H1 (cell line): ENCODE data around the gene TMEM244. TPM values are rescaled to one million over a fixed set of nuclear protein-coding genes. Genes with fewer than 3 reads are reported as not detected.

ENCODE experiments used
- CTCF ChIA-PET: fragments of 300-600 bp; sonication (Branson Sonifier 250); formaldehyde crosslinking; loops from one replicate; lab custom pipeline; 2021; ENCODE audit not compliant: partially characterized antibody; lab: Charles Lee
- POLR2A ChIA-PET: fragments of 300-600 bp; sonication (Branson Sonifier 250); formaldehyde crosslinking; loops from one replicate; lab custom pipeline; 2021; ENCODE audit warnings: inconsistent platforms; ENCODE audit not compliant: partially characterized antibody; lab: Charles Lee
- DNase-seq, 2 experiments: peaks; one replicate each; pipeline versions ENCODE4 v3.0.0 to v3.0.0-alpha.2; 2010 to 2022; ENCODE audit warnings: low spot score in 2 of 2, low read depth in 1 of 2, mixed read lengths in 1 of 2
- FAIRE-seq: peaks from 2 replicates; lab custom pipeline; 2011; peaks lifted over from hg19 to GRCh38; lab: Jason Lieb, UNC
- H2AFZ ChIP-seq: 2 replicates; pipeline ENCODE4 v1.8.1; 2012; ENCODE audit warnings: low read length, inconsistent platforms
- H2AK5ac ChIP-seq: 2 replicates; pipeline ENCODE4 v1.6.1; 2013; ENCODE audit warnings: low read depth, low read length
- H2BK120ac ChIP-seq: replicated peaks from 2 replicates; pipeline ENCODE3; 2013; ENCODE audit warnings: low read depth, low read length, inconsistent platforms
- H2BK12ac ChIP-seq: 2 replicates; pipeline ENCODE4 v1.6.1; 2013; ENCODE audit warnings: low read depth, low read length
- H2BK15ac ChIP-seq: 2 replicates; pipeline ENCODE4 v1.6.1; 2013; ENCODE audit warnings: low read length
- H2BK20ac ChIP-seq: 2 replicates; pipeline ENCODE4 v1.6.1; 2013; ENCODE audit warnings: low read length
- H2BK5ac ChIP-seq: 2 replicates; pipeline ENCODE4 v1.6.1; 2013; ENCODE audit warnings: low read depth, low read length
- H3K14ac ChIP-seq: 2 replicates; pipeline ENCODE4 v1.6.1; 2013; ENCODE audit warnings: inconsistent platforms; ENCODE audit not compliant: insufficient read length
- H3K18ac ChIP-seq: 2 replicates; pipeline ENCODE4 v1.6.1; 2013; ENCODE audit warnings: low read length; ENCODE audit errors: extremely low read depth
- H3K23ac ChIP-seq: 2 replicates; pipeline ENCODE4 v1.6.1; 2013; ENCODE audit warnings: inconsistent platforms; ENCODE audit not compliant: insufficient read length
- H3K23me2 ChIP-seq: 2 replicates; pipeline ENCODE4 v1.6.1; 2013; ENCODE audit warnings: low read depth, low read length
- H3K27ac ChIP-seq: 2 replicates; pipeline ENCODE4 v1.6.1; 2011; ENCODE audit warnings: low read depth, low read length, inconsistent platforms
- H3K27me3 ChIP-seq, 4 experiments: replicated peaks in 1 of 4; 1 replicate in 1 of 4; 2 replicates in 3 of 4; pipeline versions ENCODE4 v1.6.1 to v1.8.1; 2011 to 2013; ENCODE audit warnings: low read length in 3 of 4, mild to moderate bottlenecking in 3 of 4, inconsistent platforms in 2 of 4, mixed read lengths in 2 of 4, moderate library complexity in 1 of 4; ENCODE audit not compliant: control insufficient read depth in 3 of 4, insufficient read depth in 3 of 4; ENCODE audit errors: extremely low read depth in 1 of 4
- H3K36me3 ChIP-seq, 4 experiments: 2 replicates each; pipeline versions ENCODE4 v1.6.1 to v1.8.1; 2011 to 2013; ENCODE audit warnings: mild to moderate bottlenecking in 4 of 4, low read length in 3 of 4, moderate library complexity in 2 of 4, control low read depth in 1 of 4, inconsistent platforms in 1 of 4; ENCODE audit not compliant: insufficient read depth in 4 of 4, control insufficient read depth in 2 of 4
- H3K4ac ChIP-seq: replicated peaks from 2 replicates; pipeline ENCODE3; 2013; ENCODE audit warnings: low read length, low read depth, mixed read lengths, inconsistent platforms; ENCODE audit not compliant: insufficient read length
- H3K4me1 ChIP-seq, 4 experiments: replicated peaks in 1 of 4; 1 replicate in 1 of 4; 2 replicates in 3 of 4; pipeline versions ENCODE4 v1.6.1 to v1.8.1; 2011 to 2013; ENCODE audit warnings: low read length in 3 of 4, inconsistent platforms in 2 of 4, mixed read lengths in 1 of 4; ENCODE audit not compliant: insufficient read depth in 4 of 4, control insufficient read depth in 3 of 4
- H3K4me2 ChIP-seq, 2 experiments: 2 replicates each; pipeline versions ENCODE4 v1.6.1 to v1.8.1; 2011 to 2013; ENCODE audit warnings: low read depth in 2 of 2, low read length in 2 of 2, control low read depth in 1 of 2, inconsistent platforms in 1 of 2, mild to moderate bottlenecking in 1 of 2; ENCODE audit not compliant: insufficient read depth in 1 of 2
- H3K4me3 ChIP-seq, 4 experiments: fragments of 200-600, 300-600 bp in 1 of 4; sonication (generic), shearing (Covaris generic), sonication (Bioruptor Twin) in 1 of 4; 2 replicates each; pipeline versions ENCODE4 v1.5.1 to v1.8.1; 2011 to 2016; ENCODE audit warnings: low read length in 4 of 4, low read depth in 3 of 4, control low read depth in 2 of 4, inconsistent platforms in 2 of 4, mild to moderate bottlenecking in 2 of 4, mixed read lengths in 1 of 4, moderate library complexity in 1 of 4; ENCODE audit not compliant: insufficient read depth in 2 of 4; ENCODE audit errors: extremely low read depth in 1 of 4
- H3K56ac ChIP-seq: replicated peaks from 2 replicates; pipeline ENCODE3; 2013; ENCODE audit warnings: low read depth, mild to moderate bottlenecking, mixed read lengths, low read length, inconsistent platforms; ENCODE audit not compliant: insufficient read length
- H3K79me1 ChIP-seq: 2 replicates; pipeline ENCODE4 v1.6.1; 2013; ENCODE audit warnings: low read depth, low read length, control low read depth
- H3K79me2 ChIP-seq, 2 experiments: 2 replicates each; pipeline versions ENCODE4 v1.6.1 to v1.8.1; 2012 to 2013; ENCODE audit warnings: low read length in 2 of 2, mild to moderate bottlenecking in 2 of 2, inconsistent platforms in 1 of 2; ENCODE audit not compliant: insufficient read depth in 2 of 2, control insufficient read depth in 1 of 2
- H3K9ac ChIP-seq, 4 experiments: replicated peaks in 1 of 4; 1 replicate in 1 of 4; 2 replicates in 3 of 4; pipeline versions ENCODE4 v1.6.1 to v1.8.1; 2011 to 2013; ENCODE audit warnings: low read depth in 3 of 4, low read length in 3 of 4, control low read depth in 2 of 4, mild to moderate bottlenecking in 2 of 4, moderate library complexity in 2 of 4, inconsistent platforms in 1 of 4; ENCODE audit errors: extremely low read depth in 1 of 4
- H3K9me3 ChIP-seq, 2 experiments: 2 replicates each; pipeline versions ENCODE4 v1.6.1 to v1.8.1; 2012 to 2013; ENCODE audit warnings: mild to moderate bottlenecking in 2 of 2, moderate library complexity in 2 of 2, control low read depth in 1 of 2, inconsistent platforms in 1 of 2, low read depth in 1 of 2, low read length in 1 of 2, mixed read lengths in 1 of 2; ENCODE audit not compliant: insufficient read depth in 2 of 2
- H4K20me1 ChIP-seq, 2 experiments: replicated peaks in 1 of 2; 2 replicates each; pipeline versions ENCODE3 to v1.8.1; 2011 to 2013; ENCODE audit warnings: inconsistent platforms in 2 of 2, low read length in 2 of 2, mild to moderate bottlenecking in 1 of 2; ENCODE audit not compliant: insufficient read depth in 2 of 2, control insufficient read depth in 1 of 2
- H4K5ac ChIP-seq: 2 replicates; pipeline ENCODE4 v1.6.1; 2013; ENCODE audit warnings: low read length, low read depth, mixed read lengths, inconsistent platforms; ENCODE audit not compliant: insufficient read length
- H4K8ac ChIP-seq: 2 replicates; pipeline ENCODE4 v1.8.0; 2013; ENCODE audit warnings: mild to moderate bottlenecking, moderate library complexity, low read length, inconsistent platforms; ENCODE audit not compliant: insufficient read depth; ENCODE audit errors: extremely low read depth
- H4K91ac ChIP-seq: replicated peaks from 2 replicates; pipeline ENCODE3; 2013; ENCODE audit warnings: low read length, mixed read lengths, inconsistent platforms; ENCODE audit not compliant: insufficient read length
- BRCA1 ChIP-seq: IDR thresholded peaks from 2 replicates; pipeline ENCODE4 v1.6.1; 2012; ENCODE audit warnings: low read depth, low read length, improper control_type of control experiment
- CBX8 ChIP-seq: fragments of 300-800, 300-1000 bp; sonication (generic); IDR thresholded peaks from 2 replicates; pipeline ENCODE4 v1.7.1; 2016; ENCODE audit warnings: low read depth, low read length, borderline replicate concordance
- RBBP5 ChIP-seq: IDR thresholded peaks from 2 replicates; pipeline ENCODE4 v1.7.1; 2012; ENCODE audit warnings: low read depth, mild to moderate bottlenecking, inconsistent platforms, low read length, moderate library complexity, borderline replicate concordance
- SUZ12 ChIP-seq: fragments of 200-600 bp; sonication (generic); IDR thresholded peaks from 2 replicates; pipeline ENCODE4 v1.6.1; 2012; ENCODE audit warnings: mild to moderate bottlenecking, inconsistent platforms, low read length, moderate library complexity, mixed read lengths
- TBP ChIP-seq: IDR thresholded peaks from 2 replicates; pipeline ENCODE4 v1.6.1; 2011; ENCODE audit warnings: low read depth, low read length, improper control_type of control experiment
- TCF12 ChIP-seq: IDR thresholded peaks from 2 replicates; pipeline ENCODE4 v1.6.1; 2011; ENCODE audit warnings: low read depth, mild to moderate bottlenecking, low read length
- WGBS, 2 experiments: shearing (Covaris generic) in 1 of 2; methylation state at CpG; one replicate each; pipeline versions ENCODE4 v1.1.6 to v1.1.7; 2013 to 2015; ENCODE audit warnings: low lambda C conversion rate in 2 of 2, mixed read lengths in 2 of 2, inconsistent platforms in 1 of 2, low coverage in 1 of 2, missing lambda C conversion rate in 1 of 2; ENCODE audit not compliant: insufficient replicate concordance in 2 of 2, insufficient coverage in 1 of 2, insufficient read length in 1 of 2; ENCODE audit errors: extremely low coverage in 1 of 2, missing lambda C conversion rate in 1 of 2; 5-methylcytosine and 5-hydroxymethylcytosine counted together
- polyA plus RNA-seq, 7 experiments: library from polyadenylated mRNA; depleted of rRNA in 3 of 7; stranded (reverse) in 5 of 7; unstranded in 2 of 7; fragments of >200 nt in 5 of 7; fragments of 200-250 nt in 2 of 7; gene quantifications; 1 replicate in 5 of 7; 2 replicates in 1 of 7; 4 replicates in 1 of 7; pipeline versions ENCODE4 v1.2.1 to v1.2.3, GENCODE V29; 2011 to 2013; ENCODE audit warnings: missing spikeins in 2 of 7, mixed read lengths in 2 of 7
- total RNA-seq: library from RNA; stranded (reverse); fragmentation: NEBNext Ultra II Directional; extraction: Animal tissue kit (Norgen Biotek cat#: 25700); gene quantifications from 2 replicates; pipeline ENCODE4 v1.2.1, GENCODE V29; 2021

TMEM244 gene
- total and polyA plus RNA-seq, 2 of the 8 experiments (the other 6 are each of a cell fraction or from before 2014, with no cell fraction given), result not detected

- no peak overlapping the region for H3K18ac ChIP-seq
- H3K14ac ChIP-seq, result no peak overlapping the region
- no peak overlapping the region for H2AFZ ChIP-seq
- no peaks in the 10 kb centered on the region for H3K79me1 ChIP-seq
- no peak overlapping the region for H3K9ac ChIP-seq
- no peaks in the 10 kb centered on the region for H3K23me2 ChIP-seq
- H4K8ac ChIP-seq, result no peak overlapping the region
- ChIA-PET CTCF (no interaction called here), POLR2A (no interaction called here)
- TF ChIP-seq TCF12 (no peak), BRCA1 (no peak), CBX8 (no peak), TBP (no peak), RBBP5 (no peak), SUZ12 (no peak)
- WGBS, 2 experiments, result 75% methylated on average over 3 of the region's 3 CpGs; no CpG with 5 or more reads in 1 of the 2 experiments
- H2AK5ac ChIP-seq, result no peak overlapping the region
- no peak overlapping the region for H3K56ac ChIP-seq
- FAIRE-seq, result no peak
- no peak overlapping the region for H3K27ac ChIP-seq
- H4K5ac ChIP-seq, result no peak overlapping the region
- no peak overlapping the region for H3K4ac ChIP-seq
- no peaks in the 10 kb centered on the region for H3K27me3 ChIP-seq
- H2BK20ac ChIP-seq, result no peak overlapping the region
- no peaks in the 10 kb centered on the region for H3K9me3 ChIP-seq
- H4K91ac ChIP-seq, result no peak overlapping the region
- no peak overlapping the region for H2BK5ac ChIP-seq
- no peak overlapping the region for H3K23ac ChIP-seq
- no peak overlapping the region for H2BK120ac ChIP-seq
- H2BK12ac ChIP-seq, result no peak overlapping the region
- no peaks in the 10 kb centered on the region for H3K36me3 ChIP-seq
- H3K79me2 ChIP-seq, result no peaks in the 10 kb centered on the region
- no peak overlapping the region for H3K4me3 ChIP-seq
- H4K20me1 ChIP-seq, result no peaks in the 10 kb centered on the region
- no peak for DNase-seq
- H3K4me1 ChIP-seq, result no peaks in the 10 kb centered on the region
- no peak overlapping the region for H3K4me2 ChIP-seq
- H2BK15ac ChIP-seq, result no peak overlapping the region
These were observed 32.9 kb downstream of the TMEM244 start for GRCh38 chr6:129828229-129828628.
